ENCODE measurements around the gene SEC63.

- TF ChIP-seq, protein P1, sequence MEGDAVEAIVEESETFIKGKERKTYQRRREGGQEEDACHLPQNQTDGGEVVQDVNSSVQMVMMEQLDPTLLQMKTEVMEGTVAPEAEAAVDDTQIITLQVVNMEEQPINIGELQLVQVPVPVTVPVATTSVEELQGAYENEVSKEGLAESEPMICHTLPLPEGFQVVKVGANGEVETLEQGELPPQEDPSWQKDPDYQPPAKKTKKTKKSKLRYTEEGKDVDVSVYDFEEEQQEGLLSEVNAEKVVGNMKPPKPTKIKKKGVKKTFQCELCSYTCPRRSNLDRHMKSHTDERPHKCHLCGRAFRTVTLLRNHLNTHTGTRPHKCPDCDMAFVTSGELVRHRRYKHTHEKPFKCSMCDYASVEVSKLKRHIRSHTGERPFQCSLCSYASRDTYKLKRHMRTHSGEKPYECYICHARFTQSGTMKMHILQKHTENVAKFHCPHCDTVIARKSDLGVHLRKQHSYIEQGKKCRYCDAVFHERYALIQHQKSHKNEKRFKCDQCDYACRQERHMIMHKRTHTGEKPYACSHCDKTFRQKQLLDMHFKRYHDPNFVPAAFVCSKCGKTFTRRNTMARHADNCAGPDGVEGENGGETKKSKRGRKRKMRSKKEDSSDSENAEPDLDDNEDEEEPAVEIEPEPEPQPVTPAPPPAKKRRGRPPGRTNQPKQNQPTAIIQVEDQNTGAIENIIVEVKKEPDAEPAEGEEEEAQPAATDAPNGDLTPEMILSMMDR (IDR thresholded peaks at IDR 0.05), result no peak
- TF ChIP-seq POLR2AphosphoS5 (IDR thresholded peaks at IDR 0.05), result no peak
- no peak for TF ChIP-seq POLR2A (IDR thresholded peaks at IDR 0.05)
- no peak for TF ChIP-seq EP300 (IDR thresholded peaks at IDR 0.05)
These were observed 24.5 kb upstream of the SEC63 start for GRCh38 chr6:107982486-107982885.

Measured in upper lobe of left lung (tissue), 4 donors.